Measurements from ENCODE around the gene PRKN.

- no peak for TF ChIP-seq CTCF (conservative IDR thresholded peaks at IDR 0.05 in 1 of 2, IDR thresholded peaks at IDR 0.05 in 1 of 2; ENCODE audit: low read depth in 1 of 2, low read length in 2 of 2)
- no peak for TF ChIP-seq EZH2 (IDR thresholded peaks at IDR 0.05; ENCODE audit: low read length, missing control alignments)
Measured at GRCh38 chr6:162058281-162058875, 669.2 kb downstream of the PRKN start.

Data from fibroblast of lung (primary cell).